ENCODE measurements around the gene CARM1.

CARM1 gene

DNA sequence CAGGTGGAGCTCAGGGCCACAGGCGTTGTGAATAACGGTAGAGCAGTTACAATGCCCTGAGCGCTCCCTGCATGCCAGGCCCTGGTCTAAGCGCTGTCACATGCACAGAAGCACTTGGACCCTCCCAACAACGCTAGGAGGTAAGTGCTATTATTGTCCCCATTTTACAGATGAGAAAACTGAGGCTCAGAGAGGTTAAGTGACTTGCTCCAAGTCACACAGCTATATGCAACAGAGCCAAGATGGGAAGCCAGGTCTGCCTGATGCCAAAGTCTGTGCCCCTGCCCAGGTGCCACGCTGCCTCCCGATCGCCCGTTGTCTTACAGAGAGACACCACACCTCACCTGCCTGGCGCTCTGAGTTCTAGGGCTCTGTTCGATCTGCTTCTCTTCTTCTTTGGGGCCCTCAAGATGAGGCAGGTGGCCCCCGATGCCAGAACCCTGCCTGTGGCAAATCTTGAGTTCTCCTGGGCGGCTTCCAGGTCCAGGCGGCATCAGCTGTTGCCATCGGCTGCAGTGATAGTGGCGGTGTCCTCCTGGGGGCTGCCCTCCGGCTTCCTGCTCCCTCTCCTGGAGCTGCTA, 37.1 kb downstream of the CARM1 start:
- no peak for DNase-seq (ENCODE audit: low spot score)

DNA sequence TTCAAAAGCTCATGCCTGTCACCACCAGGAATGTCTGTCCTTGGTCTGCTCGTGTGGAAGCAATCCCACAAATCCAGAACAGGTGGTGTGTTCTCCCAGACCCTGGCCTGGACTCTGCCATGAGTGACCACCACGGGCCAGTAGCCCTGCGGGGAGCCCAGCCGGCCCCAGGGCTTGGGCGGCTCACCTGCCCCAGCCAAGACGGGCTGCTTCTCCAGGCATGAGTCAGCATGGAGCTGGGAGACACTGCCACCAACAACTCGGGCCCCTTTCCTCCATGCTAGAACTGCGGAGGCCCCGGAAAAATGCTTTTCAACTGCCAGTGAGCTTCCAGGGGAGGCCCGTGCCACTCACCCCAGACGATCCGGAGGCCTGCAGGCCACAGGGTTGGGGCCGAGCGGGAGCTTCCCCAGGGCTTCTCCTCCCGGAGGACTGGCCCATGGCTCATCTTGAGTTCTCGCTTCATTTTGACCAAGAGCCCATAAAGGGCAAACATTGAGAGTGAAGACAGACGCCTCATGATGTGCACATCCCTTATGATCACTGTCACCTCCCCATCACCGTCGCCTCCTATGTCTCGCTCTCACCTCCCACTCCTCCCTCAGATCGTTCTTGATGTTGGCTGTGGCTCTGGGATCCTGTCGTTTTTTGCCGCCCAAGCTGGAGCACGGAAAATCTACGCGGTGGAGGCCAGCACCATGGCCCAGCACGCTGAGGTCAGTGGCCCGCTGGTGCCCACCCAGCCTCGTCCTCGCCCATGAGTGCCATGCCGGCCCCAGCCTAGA, 40.4 kb downstream of the CARM1 start:
- no peak for DNase-seq (ENCODE audit: low spot score)

DNA sequence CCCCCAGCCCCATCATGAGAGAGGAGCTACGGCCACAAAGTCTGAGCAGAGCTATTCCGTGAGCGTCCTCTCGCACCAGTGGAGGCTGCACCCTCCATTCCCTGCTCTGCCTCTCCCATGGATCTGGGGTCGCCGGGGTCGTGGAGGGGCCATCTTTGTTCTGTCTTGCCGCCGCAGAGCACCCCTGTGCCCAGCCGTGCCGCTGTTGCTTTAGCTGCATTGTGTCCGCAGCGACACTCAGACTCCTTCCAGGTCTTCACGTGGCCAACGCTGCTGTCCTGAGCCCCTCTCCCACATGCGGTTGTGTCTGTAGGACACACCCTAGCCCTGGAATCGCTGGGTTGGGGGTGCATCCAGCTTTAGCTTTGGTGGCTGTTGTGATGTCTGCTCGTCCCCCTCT, 41.3 kb downstream of the CARM1 start:
- no peak for DNase-seq (ENCODE audit: low spot score)

DNA sequence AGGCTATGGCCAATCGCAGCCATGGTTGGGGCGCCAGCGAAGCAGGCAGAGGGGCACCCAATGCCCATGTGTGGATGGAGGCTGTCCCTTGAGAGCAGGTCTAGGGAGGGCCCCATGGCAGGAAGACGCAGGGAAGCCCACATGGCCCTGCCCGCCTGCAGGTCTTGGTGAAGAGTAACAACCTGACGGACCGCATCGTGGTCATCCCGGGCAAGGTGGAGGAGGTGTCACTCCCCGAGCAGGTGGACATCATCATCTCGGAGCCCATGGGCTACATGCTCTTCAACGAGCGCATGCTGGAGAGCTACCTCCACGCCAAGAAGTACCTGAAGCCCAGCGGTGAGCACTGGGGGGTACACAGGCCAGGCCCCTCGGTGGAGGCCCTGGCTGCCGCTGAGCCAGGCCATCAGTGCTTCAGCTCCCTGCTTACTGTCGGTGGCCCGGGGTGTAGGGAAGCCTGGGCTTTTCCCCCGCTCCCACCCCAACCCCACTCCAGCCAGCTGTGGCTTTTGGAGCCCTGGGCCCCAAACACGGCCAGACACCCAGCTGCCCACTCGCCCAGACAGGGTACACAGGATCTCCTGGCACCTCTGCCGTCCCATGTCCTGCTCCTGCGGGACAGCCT, 42.5 kb downstream of the CARM1 start:
- DNase-seq (ENCODE audit: low spot score) = no peak

DNA sequence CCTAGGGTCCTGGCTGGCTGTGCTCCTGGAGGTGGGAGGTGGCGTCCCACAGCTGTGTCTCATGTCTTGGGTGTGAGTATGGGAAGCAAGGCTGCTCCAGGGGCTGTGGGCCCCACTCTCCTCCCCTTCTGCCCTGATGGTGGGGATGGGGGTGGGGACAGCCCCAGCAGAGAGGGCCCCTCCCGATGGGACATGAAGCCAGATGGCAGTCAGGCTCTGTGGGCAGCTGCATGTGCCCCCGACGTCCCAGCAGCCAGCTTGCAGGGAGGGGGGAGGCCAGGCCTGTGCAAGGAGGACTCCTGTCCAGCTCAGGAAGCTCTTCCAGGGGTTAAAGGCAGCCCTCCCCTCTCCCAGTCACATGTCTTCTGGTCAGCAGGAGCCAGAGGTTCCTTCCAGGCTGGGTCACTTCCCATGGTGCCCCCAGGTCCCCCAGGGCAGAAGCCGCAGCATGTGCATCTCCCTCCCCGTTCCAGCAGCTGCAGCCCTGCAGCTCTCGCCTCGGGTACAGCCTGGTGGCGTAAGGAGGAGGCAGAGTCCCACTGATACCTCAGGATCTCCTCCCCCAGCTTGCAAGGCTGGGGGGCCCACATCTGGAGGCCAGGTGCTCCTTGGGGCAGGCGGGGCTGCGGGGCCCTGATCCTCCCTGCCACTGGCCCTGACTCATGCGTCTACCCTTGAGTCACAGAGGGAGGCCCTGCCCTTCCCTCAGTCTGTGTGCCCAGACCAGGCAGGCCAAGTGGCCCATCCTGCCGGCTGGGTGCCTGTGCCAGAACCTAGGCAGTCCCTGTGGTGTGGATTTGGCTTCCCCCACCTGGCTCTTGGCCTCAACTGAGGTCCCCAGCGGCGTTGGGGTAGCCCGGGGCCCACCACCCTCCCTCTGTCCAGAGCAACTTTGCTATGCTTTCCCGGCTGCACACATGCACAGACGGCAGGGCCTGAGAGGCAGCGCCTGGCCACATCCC, 44.1 kb downstream of the CARM1 start:
- peak; percentile 80 for DNase-seq (ENCODE audit: low spot score)

DNA sequence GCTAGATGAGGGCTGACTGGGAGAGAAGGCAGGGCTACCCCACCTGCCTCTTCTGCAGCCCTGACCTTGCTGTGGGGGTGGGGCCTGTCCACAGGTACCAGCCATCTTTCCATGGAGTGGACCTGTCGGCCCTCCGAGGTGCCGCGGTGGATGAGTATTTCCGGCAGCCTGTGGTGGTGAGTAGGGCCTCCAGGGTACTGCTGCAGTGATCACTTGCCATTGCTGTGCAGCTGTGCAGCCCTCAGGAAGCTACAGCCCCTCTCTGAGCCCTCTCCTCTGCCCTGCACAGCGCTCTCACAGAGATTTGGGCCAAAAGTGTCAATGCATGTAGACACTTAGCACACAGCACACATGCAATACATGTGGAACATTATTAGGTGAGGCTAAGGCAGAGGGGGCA, 45.2 kb downstream of the CARM1 start:
- DNase-seq (ENCODE audit: low spot score) = no peak

DNA sequence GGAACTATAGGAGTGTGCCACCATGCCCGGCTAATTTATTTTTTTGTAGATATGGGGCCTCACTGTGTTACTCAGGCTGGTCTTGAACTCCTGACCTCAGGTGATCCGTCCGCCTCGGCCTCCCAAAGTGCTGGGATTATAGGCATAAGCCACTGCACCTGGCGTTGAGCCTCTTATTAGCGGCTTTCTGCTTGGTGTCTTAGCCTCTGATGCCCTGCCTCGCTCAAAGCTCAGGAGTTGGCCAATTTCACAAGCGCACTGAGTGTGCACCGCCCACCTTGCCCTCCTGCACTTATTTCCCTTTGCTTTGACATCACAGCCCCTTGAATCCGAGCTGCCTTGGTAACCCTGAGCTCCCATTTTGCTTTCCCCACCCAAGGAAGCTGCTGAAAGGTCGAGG, 47.0 kb downstream of the CARM1 start:
- DNase-seq (ENCODE audit: low spot score) = no peak

DNA sequence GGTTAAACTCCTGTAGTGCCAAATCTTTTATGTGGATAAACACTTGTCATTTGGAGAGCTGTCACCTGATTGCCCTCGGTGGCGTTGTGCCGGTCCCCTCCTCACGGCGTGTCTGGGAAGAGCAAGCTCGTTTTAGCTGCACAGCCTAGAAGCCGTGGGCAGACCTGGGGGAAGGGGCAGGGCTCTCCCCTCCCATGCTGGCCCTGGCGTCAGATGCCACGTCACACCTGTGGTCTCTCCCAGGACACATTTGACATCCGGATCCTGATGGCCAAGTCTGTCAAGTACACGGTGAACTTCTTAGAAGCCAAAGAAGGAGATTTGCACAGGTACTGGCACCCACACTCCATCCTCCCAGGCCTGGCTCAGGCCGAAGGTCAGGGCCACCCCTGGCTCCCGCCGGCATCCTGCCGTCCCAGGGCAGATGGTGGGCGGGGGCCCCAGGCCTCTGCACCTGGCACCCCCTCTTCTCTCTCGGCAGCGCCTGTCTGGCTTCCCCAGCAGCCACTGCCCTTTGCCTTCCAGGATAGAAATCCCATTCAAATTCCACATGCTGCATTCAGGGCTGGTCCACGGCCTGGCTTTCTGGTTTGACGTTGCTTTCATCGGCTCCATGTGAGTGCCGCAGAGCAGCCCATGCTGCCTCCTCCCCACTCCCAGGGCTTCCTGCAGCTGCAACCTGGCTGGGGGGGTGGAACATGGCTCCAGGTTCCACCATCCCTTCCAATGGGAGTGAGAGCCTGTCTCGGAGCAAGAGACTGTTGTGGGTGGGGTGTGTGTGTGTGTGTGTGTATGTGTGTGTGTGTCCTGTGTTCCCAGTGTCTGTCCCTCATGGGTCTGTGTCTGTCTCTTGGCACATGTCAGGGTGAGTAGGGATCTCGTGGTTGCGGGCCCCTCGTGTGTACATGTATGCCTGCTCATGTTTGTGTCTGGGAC, 48.3 kb downstream of the CARM1 start:
- no peak for DNase-seq (ENCODE audit: low spot score)

DNA sequence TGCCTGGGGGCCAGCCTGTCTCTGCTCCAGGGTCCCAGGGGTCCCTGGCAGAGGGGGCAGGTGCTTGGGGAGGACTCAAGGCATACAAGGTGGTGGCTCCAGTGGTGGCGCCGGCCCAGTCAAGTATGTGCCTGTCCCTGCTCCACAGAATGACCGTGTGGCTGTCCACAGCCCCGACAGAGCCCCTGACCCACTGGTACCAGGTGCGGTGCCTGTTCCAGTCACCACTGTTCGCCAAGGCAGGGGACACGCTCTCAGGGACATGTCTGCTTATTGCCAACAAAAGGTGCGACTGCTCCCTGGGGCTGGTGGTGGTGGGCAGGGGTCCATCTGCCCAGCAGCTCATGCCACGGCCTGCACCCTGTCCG, 48.9 kb downstream of the CARM1 start:
- no peak for DNase-seq (ENCODE audit: low spot score)

DNA sequence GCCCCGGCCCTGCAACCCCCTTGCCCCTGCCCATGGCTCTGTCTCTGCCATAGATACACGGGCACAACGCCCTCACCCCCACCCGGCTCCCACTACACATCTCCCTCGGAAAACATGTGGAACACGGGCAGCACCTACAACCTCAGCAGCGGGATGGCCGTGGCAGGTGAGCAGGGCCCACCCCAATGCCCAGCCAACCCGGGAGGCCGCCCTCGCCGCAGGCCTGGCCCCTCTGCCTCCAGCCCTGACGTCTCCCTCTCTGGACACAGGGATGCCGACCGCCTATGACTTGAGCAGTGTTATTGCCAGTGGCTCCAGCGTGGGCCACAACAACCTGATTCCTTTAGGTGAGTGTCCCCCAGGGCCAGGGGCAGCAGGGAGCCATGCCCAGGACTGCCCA, 49.4 kb downstream of the CARM1 start:
- no peak for DNase-seq (ENCODE audit: low spot score)

DNA sequence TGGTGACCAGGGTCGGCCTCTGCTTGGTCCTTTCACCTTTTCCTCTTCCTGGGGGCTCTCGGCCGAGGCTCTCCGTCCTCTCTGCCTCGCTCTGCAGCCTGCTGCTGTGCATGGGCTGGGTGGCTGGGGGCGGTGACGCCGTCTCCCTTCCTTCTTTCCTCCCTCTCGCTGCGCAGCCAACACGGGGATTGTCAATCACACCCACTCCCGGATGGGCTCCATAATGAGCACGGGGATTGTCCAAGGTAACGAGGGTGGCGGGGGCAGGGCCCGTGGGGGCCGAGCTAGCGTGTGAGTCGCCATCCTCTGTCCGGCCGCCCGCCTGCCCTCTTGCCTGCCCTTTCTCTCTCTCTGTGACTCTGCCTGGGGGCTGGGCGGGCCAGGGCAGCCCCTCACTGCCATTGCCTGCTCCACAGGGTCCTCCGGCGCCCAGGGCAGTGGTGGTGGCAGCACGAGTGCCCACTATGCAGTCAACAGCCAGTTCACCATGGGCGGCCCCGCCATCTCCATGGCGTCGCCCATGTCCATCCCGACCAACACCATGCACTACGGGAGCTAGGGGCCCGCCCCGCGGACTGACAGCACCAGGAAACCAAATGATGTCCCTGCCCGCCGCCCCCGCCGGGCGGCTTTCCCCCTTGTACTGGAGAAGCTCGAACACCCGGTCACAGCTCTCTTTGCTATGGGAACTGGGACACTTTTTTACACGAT, 50.0 kb downstream of the CARM1 start:
- DNase-seq (ENCODE audit: low spot score) = no peak

DNA sequence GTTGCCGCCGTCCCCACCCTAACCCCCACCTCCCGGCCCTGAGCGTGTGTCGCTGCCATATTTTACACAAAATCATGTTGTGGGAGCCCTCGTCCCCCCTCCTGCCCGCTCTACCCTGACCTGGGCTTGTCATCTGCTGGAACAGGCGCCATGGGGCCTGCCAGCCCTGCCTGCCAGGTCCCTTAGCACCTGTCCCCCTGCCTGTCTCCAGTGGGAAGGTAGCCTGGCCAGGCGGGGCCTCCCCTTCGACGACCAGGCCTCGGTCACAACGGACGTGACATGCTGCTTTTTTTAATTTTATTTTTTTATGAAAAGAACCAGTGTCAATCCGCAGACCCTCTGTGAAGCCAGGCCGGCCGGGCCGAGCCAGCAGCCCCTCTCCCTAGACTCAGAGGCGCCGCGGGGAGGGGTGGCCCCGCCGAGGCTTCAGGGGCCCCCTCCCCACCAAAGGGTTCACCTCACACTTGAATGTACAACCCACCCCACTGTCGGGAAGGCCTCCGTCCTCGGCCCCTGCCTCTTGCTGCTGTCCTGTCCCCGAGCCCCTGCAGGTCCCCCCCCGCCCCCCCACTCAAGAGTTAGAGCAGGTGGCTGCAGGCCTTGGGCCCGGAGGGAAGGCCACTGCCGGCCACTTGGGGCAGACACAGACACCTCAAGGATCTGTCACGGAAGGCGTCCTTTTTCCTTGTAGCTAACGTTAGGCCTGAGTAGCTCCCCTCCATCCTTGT, 50.7 kb downstream of the CARM1 start:
- DNase-seq (ENCODE audit: low spot score) = no peak

DNA sequence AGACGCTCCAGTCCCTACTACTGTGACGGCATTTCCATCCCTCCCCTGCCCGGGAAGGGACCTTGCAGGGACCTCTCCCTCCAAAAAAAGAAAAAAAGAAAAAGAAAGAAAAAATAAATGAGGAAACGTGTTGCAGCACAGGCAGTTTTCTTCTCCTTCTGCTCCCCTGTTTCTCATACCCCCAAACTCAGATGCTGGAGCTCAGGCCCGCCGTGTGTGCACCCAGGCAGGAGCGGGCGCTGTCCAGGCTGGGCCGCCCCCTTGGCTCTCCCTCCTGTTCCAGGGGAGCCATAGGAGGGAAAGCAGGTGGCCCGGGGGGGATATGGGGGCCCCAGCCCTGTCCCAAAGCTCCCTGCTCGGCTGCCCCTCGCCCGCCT, 51.3 kb downstream of the CARM1 start:
- DNase-seq (ENCODE audit: low spot score) = no peak

DNA sequence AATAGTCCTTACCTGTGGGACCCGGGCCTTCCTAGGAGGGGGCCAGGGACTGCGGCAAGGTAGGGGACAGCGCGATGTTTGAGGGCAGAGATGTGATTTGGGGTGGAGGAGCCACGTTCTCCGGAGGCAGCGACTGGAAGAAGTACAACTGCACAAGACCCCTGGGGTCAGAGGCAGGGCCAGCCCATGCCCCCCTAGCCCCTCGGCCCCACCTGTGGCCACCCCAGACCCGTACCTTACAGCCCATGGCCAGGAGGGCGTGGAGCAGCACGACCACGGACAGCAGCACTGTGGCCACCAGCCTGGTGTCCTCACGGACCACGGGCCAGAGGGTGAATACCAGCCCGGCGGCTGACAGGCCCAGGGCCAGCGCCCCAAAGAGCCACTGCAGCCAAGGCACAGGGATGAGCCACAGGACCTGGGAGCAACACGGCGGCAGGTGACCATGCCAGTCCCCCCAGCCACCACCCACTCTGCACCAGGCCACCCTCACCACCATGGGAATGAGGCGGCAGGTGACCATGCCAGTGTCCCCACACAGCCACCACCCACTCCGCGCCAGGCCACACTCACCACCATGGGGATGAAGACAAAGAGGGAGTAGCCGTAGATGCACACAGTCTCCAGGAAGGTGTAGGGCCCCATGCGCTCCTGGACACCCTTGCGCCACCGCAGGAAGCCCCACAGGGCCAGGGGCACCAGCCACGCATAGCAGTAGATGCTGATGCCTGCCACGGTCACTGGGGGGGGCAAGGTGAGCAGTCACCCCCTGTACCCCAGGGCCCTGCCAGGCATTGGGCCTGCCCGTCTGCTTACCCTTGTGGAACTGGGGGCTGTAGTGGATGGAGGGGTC, 52.1 kb downstream of the CARM1 start:
- DNase-seq (ENCODE audit: low spot score) = no peak

DNA sequence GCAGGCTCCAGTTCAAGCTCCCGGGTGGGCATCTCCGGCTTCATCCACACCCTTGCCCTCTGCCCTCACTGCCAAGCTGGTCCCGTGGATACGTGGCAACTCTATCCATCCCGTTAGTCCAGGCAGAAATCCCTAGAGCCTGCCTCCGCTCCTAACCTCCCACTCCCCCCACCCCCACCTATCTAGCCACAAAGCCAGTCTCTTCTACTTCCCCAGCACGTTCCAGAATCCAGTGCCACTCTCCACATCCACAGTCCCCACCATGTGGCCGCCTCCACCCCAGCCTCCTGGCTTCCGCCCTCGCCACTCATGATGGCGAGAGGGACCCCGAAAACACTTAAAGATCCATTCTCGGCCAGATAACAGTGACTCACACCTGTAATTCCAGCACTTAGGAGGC, 53.2 kb downstream of the CARM1 start:
- DNase-seq (ENCODE audit: low spot score) = no peak

DNA sequence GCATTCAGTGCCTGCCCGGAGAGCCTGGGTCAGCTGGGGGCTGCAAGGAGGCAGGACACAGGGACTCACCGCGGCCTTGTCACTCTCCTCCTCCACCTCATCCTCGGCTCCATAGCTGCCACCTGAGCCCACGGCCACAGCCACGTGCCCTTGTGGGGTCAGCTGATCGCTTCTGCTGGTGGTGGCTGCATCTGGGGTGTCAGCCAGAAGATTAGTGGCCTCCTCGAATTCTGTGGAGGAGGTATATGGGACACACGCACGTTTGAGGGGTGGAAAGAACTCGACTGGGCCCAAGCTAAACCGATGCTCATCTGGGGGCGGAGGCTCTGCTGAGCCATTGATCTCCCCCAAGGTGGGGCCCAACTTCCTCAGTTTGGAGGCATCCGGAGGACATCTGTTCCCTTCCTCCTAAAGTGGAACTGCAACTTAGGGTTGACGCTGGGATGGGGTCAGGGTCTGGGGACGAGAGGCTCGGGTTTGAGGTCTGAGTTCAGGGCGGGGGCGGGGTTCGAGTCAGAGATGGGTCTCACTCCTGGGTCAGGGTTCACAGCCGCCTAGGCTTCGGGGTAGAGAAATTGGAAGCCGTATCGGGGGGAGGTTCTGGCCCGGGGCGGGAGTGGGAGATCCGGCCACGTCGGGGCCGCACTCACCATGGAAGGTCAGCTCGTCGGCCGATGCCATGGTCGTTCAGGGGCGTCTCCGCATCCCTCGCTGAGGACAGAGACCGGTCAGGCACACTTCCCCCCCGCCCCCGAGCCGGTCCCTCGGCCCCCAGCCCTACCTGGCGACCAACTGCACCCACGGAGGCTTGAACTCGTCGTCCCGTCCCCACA, 56.6 kb downstream of the CARM1 start:
- no peak for DNase-seq (ENCODE audit: low spot score)

DNA sequence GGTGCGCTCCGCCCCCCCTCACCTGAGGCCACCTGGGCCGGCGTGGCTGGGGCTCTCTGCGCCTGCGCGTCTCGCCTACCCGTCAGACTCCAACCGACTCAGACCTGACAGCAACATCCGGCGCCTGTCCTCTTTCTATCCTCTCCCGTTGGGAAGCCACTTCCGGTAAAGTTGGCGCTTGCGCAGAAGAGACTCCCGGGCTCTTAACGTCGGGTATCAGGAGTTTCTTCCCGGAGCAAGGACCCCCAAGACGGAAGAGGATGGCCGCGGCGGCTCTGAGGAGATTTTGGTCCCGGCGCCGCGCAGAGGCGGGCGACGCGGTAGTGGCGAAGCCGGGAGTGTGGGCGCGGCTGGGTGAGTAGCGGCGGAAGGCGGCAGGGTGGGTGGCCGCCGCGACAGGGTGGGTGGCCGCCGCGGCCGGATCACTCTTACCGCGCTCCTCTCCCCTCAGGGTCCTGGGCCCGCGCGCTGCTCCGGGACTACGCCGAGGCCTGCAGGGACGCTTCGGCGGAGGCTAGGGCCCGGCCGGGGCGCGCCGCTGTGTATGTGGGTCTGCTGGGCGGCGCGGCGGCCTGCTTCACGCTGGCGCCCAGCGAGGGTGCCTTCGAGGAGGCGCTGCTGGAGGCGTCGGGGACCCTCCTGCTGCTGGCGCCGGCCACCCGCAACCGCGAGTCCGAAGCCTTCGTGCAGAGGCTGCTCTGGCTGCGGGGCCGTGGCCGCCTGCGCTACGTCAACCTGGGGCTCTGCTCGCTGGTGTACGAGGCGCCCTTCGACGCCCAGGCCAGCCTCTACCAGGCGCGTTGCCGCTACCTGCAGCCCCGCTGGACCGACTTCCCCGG, 57.4 kb downstream of the CARM1 start, which contains the start of the genes TIMM29 and YIPF2:
Gene TIMM29 (plus strand): TSS at position 249 of the 839 bp plus-strand sequence. CDS start 12 bp downstream, at position 261.
Gene YIPF2 (minus strand): TSS at position 77 of the 839 bp plus-strand sequence. CDS start 229 bp downstream, outside the sequence.
- DNase-seq (ENCODE audit: low spot score) = peak; percentile 99
